GM18867 (cell line): ENCODE data around the gene TMEM91.
"Not testable (repeated sequence)": the region's sequence is repeated elsewhere in the genome, so short reads cannot be mapped to it uniquely, and the experiment has no call there.

Experiments
- ATAC-seq: cut with Tn5 transposase; IDR thresholded peaks from one replicate; pipeline ENCODE4 v1.9.1; 2021; ENCODE audit warnings: mild to moderate bottlenecking, moderate library complexity; ENCODE audit not compliant: unreplicated experiment

The TMEM91 gene

DNA sequence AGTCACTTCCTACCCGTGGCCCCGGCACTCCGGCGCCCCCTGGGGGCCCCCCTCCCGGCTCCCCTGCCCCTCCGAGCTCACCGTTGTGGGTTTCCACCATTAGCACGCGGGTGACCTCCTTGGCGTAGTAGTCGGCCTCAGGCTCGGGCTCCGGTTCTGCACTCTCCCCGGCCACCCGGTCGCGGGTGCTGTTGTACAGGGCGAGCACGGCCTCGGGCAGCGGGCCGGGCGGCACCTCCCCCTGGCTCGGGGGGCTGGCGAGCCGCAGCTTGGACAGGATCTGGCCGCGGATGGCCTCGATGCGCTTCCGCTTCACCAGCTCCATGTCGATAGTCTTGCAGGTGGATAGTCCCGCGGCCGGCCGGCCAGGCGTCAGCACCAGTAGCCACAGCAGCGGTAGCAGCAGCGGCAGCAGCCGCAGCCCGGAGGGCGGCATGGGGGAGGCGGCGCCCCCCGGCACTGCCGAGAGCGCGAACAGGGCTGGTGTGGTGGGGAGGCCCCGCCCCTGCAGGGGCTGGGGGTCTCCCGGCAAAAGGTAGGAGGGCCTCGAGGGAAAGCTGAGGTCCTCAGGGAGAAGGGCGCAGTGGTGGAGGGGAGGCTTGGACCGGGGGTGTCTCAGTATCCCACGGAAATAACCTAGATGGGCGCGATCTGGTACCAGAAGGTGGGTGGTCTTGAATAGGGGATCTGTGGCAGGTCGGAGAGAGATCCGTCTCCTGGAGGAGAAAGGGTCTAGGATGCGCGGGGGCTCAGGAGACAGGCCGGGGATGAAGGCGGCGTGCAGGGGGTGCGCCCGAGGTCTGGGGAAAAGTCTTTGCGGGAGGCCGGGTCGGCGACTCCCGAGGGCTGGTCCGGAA lies 23.5 kb upstream of the TMEM91 start:
- peak; percentile 18 for ATAC-seq

DNA sequence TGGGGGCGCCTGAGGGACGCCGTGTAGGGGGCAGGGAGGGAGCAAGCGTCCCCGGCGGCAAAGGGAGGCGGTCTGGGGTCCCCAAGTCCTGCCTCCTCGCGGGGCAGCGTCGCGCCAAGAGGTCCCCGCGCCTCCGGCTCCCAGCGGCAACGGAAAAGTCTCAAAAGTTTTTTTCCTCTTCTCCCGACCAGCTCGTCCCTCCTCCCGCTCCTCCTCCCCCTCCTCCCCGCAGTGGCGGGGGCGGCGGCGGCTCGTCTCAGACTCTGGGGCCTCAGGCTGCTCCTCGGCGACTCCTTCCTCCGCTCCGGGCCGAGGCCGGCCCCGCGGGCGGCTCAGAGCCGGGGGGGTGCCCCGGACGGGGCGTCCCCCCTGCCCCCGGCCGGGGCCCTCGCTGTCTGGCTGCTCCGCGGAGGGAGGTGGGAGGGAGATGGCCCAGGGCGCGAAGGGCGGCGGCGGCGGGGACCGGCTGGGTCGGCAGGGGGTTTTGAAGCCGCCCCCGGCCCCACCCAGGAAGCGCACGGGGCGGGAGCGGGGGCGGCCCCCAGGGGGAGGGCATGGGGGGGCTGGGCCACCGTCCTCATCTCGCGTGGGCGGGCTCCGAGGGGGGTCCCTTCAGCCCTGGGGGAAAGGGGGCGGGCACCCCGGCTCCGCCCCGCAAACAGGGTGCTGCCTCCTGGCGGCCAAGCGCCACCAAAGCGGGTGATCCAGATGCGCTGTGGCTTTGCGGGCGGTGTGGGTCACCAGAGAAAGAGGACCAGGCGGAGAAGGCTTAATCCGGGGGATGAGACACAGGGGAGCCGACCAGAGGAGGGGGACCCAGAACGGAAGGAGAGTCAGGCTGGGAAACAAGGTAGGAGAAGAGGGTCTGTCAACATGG lies 22.6 kb upstream of the TMEM91 start, which contains the start of gene TGFB1:
TGFB1 (minus strand) TSS at position 457 of the 877 bp plus-strand sequence. CDS start 878 bp downstream, outside the sequence.
- peak; percentile 40 for ATAC-seq

DNA sequence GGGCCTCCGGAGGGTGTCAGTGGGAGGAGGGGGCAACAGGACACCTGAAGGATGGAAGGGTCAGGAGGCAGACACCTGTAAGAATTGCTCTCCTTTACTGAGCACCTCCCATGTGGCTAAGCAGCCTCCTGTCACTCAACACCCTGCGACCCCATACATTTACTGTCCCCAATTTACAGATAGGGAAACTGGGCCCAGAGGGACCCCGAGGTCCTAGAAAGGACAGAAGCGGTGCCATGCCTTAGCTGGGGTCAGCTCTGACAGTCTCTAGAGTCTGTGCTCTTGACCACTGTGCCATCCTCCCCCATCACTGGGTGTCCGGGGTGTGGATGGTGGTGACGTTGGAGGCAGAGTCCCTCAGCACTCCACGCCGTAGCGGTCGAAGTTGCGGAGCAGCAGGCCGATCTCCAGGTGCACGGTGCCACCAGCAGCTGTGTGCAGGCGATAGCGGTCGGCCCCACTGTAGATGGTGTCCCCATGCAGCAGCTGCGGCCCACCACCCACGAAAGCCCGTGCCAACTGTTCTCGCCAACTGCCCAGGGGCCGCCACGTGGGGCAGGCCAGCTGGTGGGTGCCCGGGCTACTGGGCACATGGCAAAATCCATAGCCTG lies 21.9 kb upstream of the TMEM91 start:
- no peak for ATAC-seq

DNA sequence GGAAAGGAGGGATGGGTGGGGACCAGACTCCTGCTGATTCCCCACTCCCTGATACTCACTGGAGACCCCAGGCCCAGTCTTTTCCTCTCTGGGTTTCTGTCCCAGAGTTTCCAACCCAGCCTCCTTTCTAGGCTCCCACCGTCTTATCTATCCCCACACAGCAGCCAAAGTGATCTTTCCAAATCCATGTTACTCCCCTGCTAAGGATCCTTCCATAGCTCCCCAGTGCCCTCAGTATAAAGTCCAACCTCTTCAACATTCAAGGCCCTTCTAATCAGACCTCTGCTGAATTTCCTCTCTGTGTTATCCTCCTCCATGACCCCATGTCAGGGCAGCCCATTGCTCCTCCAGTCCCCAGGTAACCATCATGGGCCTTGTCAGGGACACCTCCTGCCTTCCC lies 21.3 kb upstream of the TMEM91 start:
- no peak for ATAC-seq

DNA sequence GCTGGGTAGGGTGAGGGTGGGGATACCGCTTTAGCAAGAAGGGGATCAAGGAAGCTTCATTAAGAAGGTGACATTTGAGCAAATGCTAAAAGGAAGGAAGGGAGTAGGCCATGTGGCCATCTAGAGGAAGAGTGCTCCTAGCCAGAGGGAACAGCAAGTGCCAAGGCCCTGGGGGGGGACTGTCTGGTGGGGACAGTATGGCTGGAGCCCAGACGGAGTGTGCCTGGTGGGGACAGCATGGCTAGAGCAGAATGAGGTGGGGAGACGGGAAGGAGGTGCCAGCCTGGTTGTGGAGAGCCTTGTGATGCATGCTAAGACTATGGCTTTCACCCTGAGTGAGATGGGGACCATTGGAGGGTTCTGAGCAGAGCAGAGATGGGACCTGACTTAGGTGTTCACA lies 20.5 kb upstream of the TMEM91 start:
- no peak for ATAC-seq

DNA sequence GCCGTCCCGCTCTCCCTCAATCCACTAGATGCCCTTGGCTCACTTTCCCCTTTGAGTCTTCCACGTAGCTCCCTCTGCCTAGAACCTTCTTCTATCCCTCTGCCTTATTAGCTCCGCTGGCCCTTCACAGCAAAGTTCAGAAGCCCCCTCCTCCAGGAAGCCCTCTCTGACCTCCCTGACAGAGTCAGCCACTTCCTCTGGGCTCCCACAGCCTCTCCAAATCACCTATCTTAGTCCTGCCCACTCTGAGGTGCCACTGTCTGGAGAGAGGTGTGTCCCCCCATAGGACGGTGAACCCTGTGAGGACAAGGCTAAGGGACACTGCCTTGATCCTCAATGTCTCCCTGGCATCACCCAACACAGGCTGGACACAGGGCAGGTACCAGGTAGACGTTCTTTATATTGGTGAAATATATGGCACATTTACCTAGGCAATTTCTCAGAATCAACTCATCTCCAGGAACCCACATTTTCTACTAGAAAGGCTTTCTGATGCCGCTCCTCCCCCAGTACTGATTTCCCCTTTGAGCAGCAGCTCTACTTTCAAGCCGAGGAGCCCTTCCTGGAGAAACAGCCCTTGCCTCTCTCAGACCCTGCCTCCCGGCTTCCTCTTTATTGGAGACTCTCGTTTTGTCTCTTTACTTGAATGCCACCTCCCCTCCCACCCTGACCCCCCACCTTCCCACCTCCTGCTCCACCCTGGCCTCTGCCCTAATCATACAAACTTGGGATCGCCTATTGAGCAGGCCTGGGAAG lies 19.2 kb upstream of the TMEM91 start:
- ATAC-seq = no peak

DNA sequence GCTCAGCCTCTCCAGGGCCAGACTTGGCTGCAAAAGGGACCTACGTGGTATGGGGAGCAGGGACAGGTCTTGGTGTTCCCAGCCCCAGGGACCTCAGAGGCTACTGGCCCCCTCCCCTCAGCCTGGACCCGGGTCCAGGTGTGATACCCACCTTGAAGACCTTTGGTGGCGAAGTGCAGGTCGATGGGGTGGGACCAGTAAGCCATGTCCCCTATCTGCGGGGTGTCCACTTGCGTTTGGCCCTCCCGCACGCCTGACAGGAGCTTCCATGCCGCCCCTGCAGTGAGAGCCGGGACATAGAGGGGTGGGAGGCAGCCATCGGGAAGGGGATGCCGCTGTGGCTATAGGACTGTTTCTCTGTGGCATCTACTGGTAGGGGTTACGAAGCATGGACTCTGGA lies 18.6 kb upstream of the TMEM91 start:
- no peak for ATAC-seq

DNA sequence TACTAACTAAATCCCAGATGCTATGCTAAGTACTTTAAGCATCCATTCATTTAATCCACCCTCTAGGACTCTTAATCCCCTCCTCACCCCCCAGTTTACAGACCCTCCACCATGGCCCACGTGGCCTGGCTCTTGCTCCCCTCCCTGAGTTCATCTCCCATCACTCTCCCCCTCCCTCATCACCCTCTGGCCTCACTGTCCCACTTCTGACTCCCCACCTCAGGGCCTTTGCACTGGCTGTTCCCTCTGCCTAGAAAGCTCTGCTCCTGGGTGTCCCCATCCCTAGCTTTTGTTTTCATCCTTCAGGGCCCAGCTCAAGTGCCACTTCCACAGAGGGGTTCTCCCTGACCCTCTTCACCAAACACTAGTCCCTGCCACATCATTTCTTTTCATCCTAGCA lies 16.6 kb upstream of the TMEM91 start:
- ATAC-seq = no peak

DNA sequence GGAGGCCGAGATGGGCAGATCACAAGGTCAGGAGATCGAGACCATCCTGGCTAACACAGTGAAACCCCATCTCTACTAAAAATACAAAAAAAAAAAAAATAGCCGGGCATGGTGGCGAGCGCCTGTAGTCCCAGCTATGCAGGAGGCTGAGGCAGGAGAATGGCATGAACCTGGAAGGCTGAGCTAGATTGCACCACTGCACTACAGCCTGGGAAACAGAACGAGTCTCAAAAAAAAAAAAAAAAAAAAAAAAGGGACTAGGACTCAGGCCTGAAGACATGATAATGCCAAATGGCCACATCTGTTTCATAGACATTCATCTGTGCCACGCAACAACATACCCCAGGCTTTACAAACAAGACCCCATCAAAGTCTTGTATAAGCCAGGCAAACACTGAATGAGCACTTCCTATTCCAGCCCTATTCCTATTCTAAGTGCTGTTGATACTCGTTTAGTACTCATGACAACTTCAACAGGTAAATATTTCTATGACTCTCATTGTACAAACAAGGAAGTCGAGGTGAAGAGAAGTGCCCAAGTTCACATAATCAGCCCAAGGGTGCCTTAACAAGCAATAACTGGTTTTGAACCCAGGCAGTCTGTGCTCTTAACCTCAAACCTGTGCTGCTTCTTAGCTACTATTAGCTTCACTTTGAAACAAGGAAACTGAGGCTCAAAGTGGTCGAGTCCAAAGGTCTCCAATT lies 14.0 kb upstream of the TMEM91 start:
- ATAC-seq = no peak

DNA sequence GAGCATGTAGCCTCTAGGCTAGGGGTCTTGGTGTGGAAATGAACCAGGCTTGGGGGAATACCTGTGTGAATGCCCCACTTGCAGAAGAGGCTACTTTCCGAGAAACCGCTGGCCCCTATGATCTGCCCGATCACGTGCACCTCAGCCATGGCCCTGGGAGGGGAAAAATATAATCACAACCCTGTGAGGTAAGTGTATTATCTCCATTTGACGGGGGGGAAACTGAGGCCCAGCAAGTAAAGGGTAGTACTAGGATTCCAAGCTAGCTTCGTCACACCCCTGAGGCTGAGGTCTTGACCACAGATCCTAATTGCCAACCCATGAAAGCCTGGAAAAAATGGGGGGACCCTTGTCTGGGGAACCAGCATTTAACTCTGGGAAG lies 13.0 kb upstream of the TMEM91 start:
- ATAC-seq = peak; percentile 3

DNA sequence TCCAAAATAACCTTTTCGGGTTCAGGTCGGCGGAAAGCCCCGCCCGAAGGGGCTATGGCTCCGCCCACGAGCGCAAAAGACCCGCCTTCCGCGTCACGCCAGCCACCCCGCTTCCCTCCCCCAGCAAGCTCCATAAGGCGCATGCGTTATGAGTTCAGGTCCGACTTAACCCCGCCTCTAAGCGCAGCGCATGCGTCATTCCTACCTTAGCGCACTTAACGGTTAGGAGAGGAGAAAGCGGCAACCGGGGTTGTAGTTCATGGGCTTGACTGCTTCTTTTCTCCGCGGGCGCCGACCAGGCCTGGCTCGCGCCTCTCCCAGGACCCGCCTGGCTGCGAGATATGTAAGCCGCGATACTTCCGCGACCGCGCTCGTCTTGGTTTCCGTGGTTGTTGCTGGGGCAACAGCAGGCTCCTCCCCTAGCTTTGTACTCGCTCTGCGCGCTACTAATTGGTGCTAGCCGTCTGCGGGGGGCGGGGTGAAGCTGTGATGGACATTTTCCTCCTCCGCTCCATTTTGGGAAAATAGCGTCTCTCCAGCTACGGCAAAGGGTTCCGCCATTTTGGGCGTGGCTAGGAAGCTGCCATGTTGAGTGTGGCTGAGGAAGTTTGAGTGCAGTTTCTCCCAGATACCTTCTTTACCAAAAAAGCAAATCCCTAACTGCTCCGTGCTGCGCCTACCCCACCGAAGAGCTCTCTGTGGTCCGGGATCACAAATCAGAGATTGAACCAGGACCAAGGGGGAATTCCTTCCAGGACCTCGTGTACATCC lies 12.4 kb upstream of the TMEM91 start, which contains the start of gene B9D2:
B9D2 (minus strand) TSS at position 397 of the 771 bp plus-strand sequence. CDS start 630 bp downstream, outside the sequence.
- peak; percentile 84 for ATAC-seq

DNA sequence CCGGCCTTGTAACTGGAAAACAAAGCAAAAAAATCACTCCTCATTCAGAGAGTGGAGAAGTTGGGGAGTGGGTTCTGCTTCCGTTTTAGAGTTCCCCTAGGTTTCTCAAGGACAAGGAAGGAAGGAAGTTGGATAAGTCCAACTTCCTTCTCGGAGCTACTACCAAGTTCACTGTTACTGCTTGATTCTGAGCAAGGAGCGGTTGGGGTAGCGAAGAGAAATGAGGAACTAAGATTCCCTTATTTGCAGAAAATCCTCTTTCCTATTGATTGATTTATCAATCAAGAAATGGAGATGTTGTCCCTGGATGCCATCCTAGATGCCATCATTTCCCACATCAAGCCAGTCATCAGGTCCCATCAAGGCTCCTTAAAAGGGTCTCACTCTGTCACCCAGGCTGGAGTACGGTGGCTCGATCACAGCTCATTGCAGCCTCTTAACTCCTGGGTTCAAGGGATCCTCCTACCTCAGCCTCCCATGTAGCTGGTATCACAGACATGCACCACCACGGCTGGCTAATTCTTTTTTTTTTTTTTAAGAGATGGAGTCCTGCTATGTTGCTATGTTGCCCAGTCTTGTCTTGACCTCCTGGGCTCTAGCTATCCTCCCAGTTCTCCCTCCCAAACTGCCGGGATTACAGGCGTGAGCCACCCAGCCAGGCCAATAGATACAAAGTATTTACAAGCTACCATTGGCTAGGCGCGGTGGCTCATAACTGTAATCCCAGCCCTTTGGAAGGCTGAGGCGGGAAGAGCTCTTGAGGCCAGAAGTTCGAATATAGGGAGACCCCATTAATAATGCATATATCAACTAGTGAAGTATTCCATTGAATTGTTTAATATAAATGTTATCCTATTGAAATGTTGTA lies 11.6 kb upstream of the TMEM91 start:
- ATAC-seq = no peak

DNA sequence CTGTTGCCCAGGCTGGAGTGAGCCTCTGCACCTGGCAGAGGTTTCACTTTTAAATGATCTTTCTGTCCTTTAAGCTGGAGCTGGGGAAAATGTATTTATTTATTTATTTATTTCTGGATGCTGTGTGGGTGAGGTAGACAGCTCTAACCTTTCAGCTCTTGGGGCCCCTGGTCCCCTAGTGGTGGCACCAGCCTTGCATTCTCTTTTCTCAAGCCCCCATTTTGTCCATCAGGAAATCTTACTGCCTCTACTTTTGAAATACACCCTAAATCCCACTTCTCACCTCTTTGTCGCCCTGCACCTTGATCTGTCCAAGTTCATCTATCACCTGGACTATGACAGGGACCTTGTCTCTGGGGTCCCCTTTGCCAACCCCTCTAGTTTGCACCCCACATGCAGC lies 10.2 kb upstream of the TMEM91 start:
- no peak for ATAC-seq

DNA sequence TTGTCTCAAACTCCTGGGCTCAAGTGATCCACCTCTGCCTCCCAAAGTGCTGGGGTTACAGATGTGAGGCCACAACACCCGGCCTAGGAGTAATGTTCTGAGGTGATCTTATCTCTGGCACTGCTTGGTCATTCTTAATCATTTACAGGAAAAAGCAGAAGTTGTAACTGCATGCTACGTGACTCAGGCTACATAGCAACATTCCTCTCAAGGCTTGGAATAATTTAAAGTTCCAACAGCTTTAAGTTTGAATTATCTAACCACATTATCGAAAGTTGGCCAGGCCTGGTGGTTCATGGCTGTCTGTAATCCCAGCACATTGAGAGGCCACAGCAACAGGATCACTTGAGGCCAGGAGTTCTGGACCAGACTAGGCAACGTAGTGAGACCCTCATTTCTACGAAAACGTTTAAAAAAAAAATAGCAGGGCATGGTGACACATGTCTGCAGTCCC lies 8.5 kb upstream of the TMEM91 start:
- no peak for ATAC-seq

DNA sequence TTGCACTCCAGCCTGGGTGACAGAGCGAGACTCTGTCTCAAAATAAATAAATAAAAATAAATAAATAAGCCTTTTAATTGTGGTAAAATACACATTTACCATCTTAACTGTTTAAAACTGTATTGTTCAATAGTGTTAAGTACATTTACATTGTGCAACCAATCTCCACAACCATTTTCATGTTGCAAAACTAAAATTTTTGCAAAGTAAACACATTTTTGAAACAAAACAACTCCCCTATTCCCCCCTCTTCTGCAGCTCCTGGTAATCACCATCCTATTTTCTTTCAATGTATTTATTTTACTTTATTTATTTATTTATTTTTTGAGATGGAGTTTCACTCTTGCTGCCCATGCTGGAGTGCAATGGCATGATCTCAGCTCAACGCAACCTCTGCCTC lies 6.6 kb upstream of the TMEM91 start:
- ATAC-seq = no peak

DNA sequence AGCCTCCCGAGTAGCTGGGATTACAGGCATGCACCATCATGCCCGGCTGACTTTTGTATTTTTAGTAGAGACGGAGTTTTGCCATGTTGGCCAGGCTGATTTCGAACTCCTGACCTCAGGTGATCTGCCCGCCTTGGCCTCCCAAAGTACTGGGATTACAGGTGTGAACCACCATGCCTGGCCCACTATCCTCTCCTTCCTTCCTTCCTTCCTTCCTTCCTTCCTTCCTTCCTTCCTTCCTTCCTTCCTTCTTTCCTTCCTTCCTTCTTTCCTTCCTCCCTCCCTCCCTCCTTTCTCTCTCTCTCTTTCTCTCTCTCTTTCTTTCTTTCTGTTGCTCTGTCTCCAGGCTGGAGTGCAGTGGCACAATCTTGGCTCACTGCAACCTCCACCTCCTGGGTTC lies 5.2 kb upstream of the TMEM91 start:
- ATAC-seq = not testable (repeated sequence)

DNA sequence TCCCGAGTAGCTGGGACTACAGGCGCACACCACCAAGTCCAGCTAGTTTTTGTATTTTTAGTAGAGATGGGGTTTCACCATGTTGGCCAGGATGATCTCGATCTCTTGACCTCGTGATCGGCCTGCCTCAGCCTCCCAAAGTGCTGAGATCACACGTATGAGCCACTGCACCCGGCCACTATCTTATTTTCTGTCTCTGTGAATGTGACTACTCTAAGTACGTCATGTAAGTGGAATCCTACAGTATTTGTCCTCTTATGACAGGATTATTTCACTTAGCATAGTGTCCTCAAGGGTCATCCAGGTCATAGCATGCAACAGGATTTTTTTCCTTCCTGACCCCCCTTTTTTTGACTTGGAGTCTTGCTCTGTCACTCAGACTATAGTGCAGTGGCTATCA lies 4.8 kb upstream of the TMEM91 start:
- ATAC-seq = no peak

DNA sequence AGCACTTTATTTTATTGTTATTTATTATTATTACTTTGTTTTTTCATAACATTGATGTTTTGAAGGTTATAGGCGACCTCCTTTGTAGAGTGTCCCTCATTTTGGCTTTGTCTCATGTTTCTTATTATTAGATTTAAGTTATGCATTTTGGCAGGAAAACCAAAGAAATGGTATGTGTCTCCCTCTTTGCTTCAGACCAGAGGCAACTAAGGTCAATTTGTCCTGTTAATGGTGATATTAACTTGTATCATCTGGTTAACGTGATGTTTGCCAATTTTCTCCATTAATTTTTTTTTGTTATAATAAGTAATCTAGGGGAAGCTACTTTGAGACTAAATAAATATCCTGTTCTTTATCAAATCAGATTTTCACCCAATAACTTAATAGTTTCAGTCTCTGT lies 3.8 kb upstream of the TMEM91 start:
- ATAC-seq = no peak
